Epithelial cell of esophagus (primary cell): ENCODE data around the gene HCN4.

Experiments used
- DNase-seq: peaks from one replicate; pipeline ENCODE4 v3.0.0; 2010; ENCODE audit warnings: low read depth
- H3K4me3 ChIP-seq: 2 replicates; pipeline ENCODE4 v1.5.1; 2011; ENCODE audit warnings: mild to moderate bottlenecking, low read length, control low read depth
- CTCF ChIP-seq: IDR thresholded peaks from 2 replicates; pipeline ENCODE4 v1.5.1; 2011; ENCODE audit warnings: low read depth, mild to moderate bottlenecking, low read length, control low read depth, inconsistent platforms; ENCODE audit not compliant: insufficient read depth; ENCODE audit errors: missing control alignments

The HCN4 gene

DNA sequence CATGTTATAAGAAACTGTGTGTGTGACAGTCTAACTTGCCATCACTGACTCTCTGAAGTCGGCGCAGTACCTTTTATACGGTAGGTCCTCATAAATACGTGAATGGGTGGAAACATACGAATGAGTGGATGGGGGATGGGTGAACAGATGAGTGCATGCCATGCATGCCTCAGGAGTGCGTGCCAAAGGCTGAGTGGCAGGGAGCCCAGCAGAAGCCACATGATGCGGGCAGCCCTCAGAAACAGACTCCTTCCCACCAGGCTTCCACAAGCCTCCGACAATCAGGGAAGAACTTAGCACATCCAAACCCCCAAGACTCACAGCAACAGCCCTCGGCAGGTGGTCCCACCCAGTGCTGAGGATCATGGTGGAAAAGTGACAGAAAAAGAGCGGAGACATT, 16.7 kb downstream of the HCN4 start:
- no peak for TF ChIP-seq CTCF
- H3K4me3 ChIP-seq, result no peak overlapping the region
- DNase-seq, result no peak

GRCh38 chr15:73349191-73349590, 19.6 kb downstream of the HCN4 start:
- TF ChIP-seq CTCF, result no peak

GRCh38 chr15:73346735-73347312, 21.9 kb downstream of the HCN4 start:
- TF ChIP-seq CTCF, result no peak
- H3K4me3 ChIP-seq, result no peak overlapping the region
- peak; percentile 78 for DNase-seq

More at GRCh38 chr15:73349191-73349590, 19.6 kb downstream of the HCN4 start:
- no peak for DNase-seq
- H3K4me3 ChIP-seq, result no peak overlapping the region

- no peak for TF ChIP-seq CTCF
- DNase-seq, result no peak
- H3K4me3 ChIP-seq, result no peak overlapping the region
Observed at GRCh38 chr15:73345658-73346057, 23.1 kb downstream of the HCN4 start.

- no peak overlapping the region for H3K4me3 ChIP-seq
- TF ChIP-seq CTCF, result no peak
- DNase-seq, result no peak
Observed at GRCh38 chr15:73344056-73344455, 24.7 kb downstream of the HCN4 start.

- no peak overlapping the region for H3K4me3 ChIP-seq
- TF ChIP-seq CTCF, result no peak
- no peak for DNase-seq
Observed at GRCh38 chr15:73341886-73342600, 26.7 kb downstream of the HCN4 start.
